K562 (cell line): ENCODE results near the gene ZSWIM6. TPM values are rescaled to one million over a fixed set of nuclear protein-coding genes. Genes with fewer than 3 reads are reported as not detected.

Experiments
- ATAC-seq: fragments of 200-7000 bp; cut with Tn5 transposase; 3 replicates; pipeline ENCODE4 v1.9.1; 2020; ENCODE audit warnings: moderate library complexity
- BruUV-seq: library from RNA; stranded (reverse); fragments of 400-500 nt; replicated peaks from 2 replicates; lab custom pipeline; 2021; lab: Mats Ljungman, UMichigan
- CTCF ChIA-PET: fragments of 300-600 bp; formaldehyde crosslinking; extraction: SDS; loops from one replicate; lab custom pipeline; 2021; ENCODE audit warnings: low intra/inter-chr PET ratio; lab: Yijun Ruan, JAX
- POLR2A ChIA-PET: fragments of 300-600, 350-650 bp; sonication (Branson Sonifier 250); formaldehyde crosslinking; extraction: SDS; loops from one replicate; lab custom pipeline; 2021; ENCODE audit warnings: antibody characterized with exemption, inconsistent platforms; lab: Yijun Ruan, JAX
- DNase-seq, 4 experiments: peaks; one replicate each; pipeline versions ENCODE4 v3.0.0 to v3.0.0-alpha.2; 2011 to 2018; ENCODE audit warnings: low spot score in 3 of 4, mixed read lengths in 3 of 4; ENCODE audit errors: extremely low read depth in 1 of 4
- FAIRE-seq: peaks from 2 replicates; lab custom pipeline; 2011; peaks lifted over from hg19 to GRCh38; lab: Jason Lieb, UNC
- H2AFZ ChIP-seq: 2 replicates; pipeline ENCODE4 v1.6.0; 2011; ENCODE audit warnings: low read depth, low read length, control low read depth, inconsistent platforms
- H3K27ac ChIP-seq: fragments of 200-600 bp; 3 replicates; pipeline ENCODE4 v1.8.0; 2011; ENCODE audit warnings: low read depth, mild to moderate bottlenecking, control low read depth, inconsistent platforms, low read length, moderate library complexity, mixed read lengths; ENCODE audit errors: extremely low read depth
- H3K27me3 ChIP-seq, 2 experiments: fragments of 300-600 bp in 1 of 2; 2 replicates in 1 of 2; 3 replicates in 1 of 2; pipeline versions ENCODE4 v1.6.0 to v1.8.0; 2011; ENCODE audit warnings: inconsistent platforms in 2 of 2, low read length in 2 of 2, mild to moderate bottlenecking in 1 of 2, mixed read lengths in 1 of 2, moderate library complexity in 1 of 2; ENCODE audit not compliant: control insufficient read depth in 2 of 2, insufficient read depth in 2 of 2
- H3K36me3 ChIP-seq: fragments of 300-600 bp; 3 replicates; pipeline ENCODE4 v1.8.0; 2011; ENCODE audit warnings: mild to moderate bottlenecking, low read length, inconsistent platforms; ENCODE audit not compliant: control insufficient read depth, insufficient read depth
- H3K4me1 ChIP-seq, 2 experiments: fragments of 200-600 bp in 1 of 2; replicated peaks in 1 of 2; 2 replicates in 1 of 2; 3 replicates in 1 of 2; pipeline versions ENCODE4 v1.5.1 to v1.8.0; 2011; ENCODE audit warnings: inconsistent platforms in 2 of 2, low read length in 2 of 2, mild to moderate bottlenecking in 1 of 2, mixed read lengths in 1 of 2, moderate library complexity in 1 of 2; ENCODE audit not compliant: control insufficient read depth in 2 of 2, insufficient read depth in 2 of 2
- H3K4me2 ChIP-seq: 2 replicates; pipeline ENCODE4 v1.6.1; 2011; ENCODE audit warnings: low read length, control low read depth, inconsistent platforms, mixed read lengths; ENCODE audit not compliant: insufficient read depth
- H3K4me3 ChIP-seq: fragments of 200-600 bp; sonication (generic), shearing (Covaris generic); 2 replicates; pipeline ENCODE4 v1.5.1; 2016; ENCODE audit warnings: control low read depth, inconsistent platforms
- H3K79me2 ChIP-seq: fragments of 200-600 bp; 3 replicates; pipeline ENCODE4 v1.8.0; 2011; ENCODE audit warnings: low read length, inconsistent platforms; ENCODE audit not compliant: control insufficient read depth, insufficient read depth
- H3K9ac ChIP-seq, 2 experiments: 2 replicates each; pipeline versions ENCODE4 v1.6.0 to v1.6.1; 2011; ENCODE audit warnings: low read depth in 2 of 2, low read length in 2 of 2, control low read depth in 1 of 2, inconsistent platforms in 1 of 2, mild to moderate bottlenecking in 1 of 2, mixed read lengths in 1 of 2; ENCODE audit not compliant: insufficient read depth in 1 of 2
- H3K9me1 ChIP-seq: one replicate; pipeline ENCODE4 v1.6.0; 2011; ENCODE audit warnings: inconsistent platforms, mild to moderate bottlenecking, low read length, moderate library complexity; ENCODE audit not compliant: control insufficient read depth, insufficient read depth
- H3K9me3 ChIP-seq: replicated peaks from 2 replicates; pipeline ENCODE4 v1.5.1; 2011; ENCODE audit warnings: low read depth, low read length, inconsistent platforms; ENCODE audit not compliant: control insufficient read depth, insufficient read depth
- H4K20me1 ChIP-seq: replicated peaks from 2 replicates; pipeline ENCODE4 v1.6.1; 2011; ENCODE audit warnings: low read length, inconsistent platforms, mixed read lengths; ENCODE audit not compliant: control insufficient read depth, insufficient read depth
- ASH1L ChIP-seq: fragments of 450-650 bp; IDR thresholded peaks from 2 replicates; pipeline ENCODE4 v1.6.1; 2018; ENCODE audit warnings: borderline replicate concordance, mild to moderate bottlenecking, low read depth; ENCODE audit not compliant: partially characterized antibody
- CBX8 ChIP-seq: fragments of 200-600 bp; sonication (generic); IDR thresholded peaks from 2 replicates; pipeline ENCODE4 v1.6.1; 2012; ENCODE audit warnings: borderline replicate concordance, mixed run types, low read depth, mild to moderate bottlenecking, moderate library complexity, mixed read lengths, low read length, control low read depth, inconsistent platforms; ENCODE audit not compliant: poor library complexity, severe bottlenecking; ENCODE audit errors: extremely low read depth
- CXXC5 ChIP-seq: fragments of 250-450 bp; sonication (Bioruptor Pico); IDR thresholded peaks from 2 replicates; pipeline ENCODE4 v1.8.0; 2022; ENCODE audit warnings: inconsistent platforms, mild to moderate bottlenecking, moderate library complexity
- HMG20A ChIP-seq: fragments of 450-650 bp; formaldehyde crosslinking; conservative IDR thresholded peaks from 2 replicates; pipeline ENCODE4 v1.4.0; 2020; ENCODE audit warnings: mild to moderate bottlenecking, mixed read lengths
- MAFK ChIP-seq: IDR thresholded peaks from 2 replicates; pipeline ENCODE4 v1.6.1; 2011; ENCODE audit warnings: low read length, improper control_type of control experiment
- NCOA6 ChIP-seq: fragments of 450-650 bp; IDR thresholded peaks from 2 replicates; pipeline ENCODE4 v1.6.1; 2017; ENCODE audit warnings: mild to moderate bottlenecking
- POU5F1 ChIP-seq: fragments of 150-350 bp; IDR thresholded peaks from 2 replicates; pipeline ENCODE4 v1.6.1; 2014; ENCODE audit warnings: borderline replicate concordance, low read length, low read depth, mild to moderate bottlenecking; ENCODE audit not compliant: partially characterized antibody
- TCFL5 ChIP-seq: fragments of 250-450 bp; sonication (Bioruptor Pico); conservative IDR thresholded peaks from 2 replicates; pipeline ENCODE4 v1.6.1; 2021; ENCODE audit warnings: mild to moderate bottlenecking, moderate library complexity, matching md5 sums
- ZNF668 ChIP-seq: fragments of 250-450 bp; sonication (Bioruptor Pico); IDR thresholded peaks from 2 replicates; pipeline ENCODE4 v1.8.0; 2022; ENCODE audit warnings: mild to moderate bottlenecking, inconsistent platforms
- WGBS: fragments of 100-300 bp; shearing (Covaris generic); methylation state at CpG from one replicate; pipeline ENCODE4 v1.1.6; 2016; ENCODE audit warnings: low coverage, mixed read lengths; ENCODE audit not compliant: insufficient coverage; ENCODE audit errors: missing lambda C conversion rate; 5-methylcytosine and 5-hydroxymethylcytosine counted together
- in situ Hi-C: fragments of 300-500 bp; cut with MboI; formaldehyde crosslinking; loops from 4 replicates; pipeline ENCODE4 v1.15.0; 2018; ENCODE audit warnings: inconsistent platforms, mixed read lengths
- intact Hi-C: fragments of 100-400 bp; cut with micrococcal nuclease; formaldehyde crosslinking; loops from 2 replicates; pipeline ENCODE4 v1.14.2; 2022
- polyA plus RNA-seq, 8 experiments: library from polyadenylated mRNA; depleted of rRNA in 4 of 8; stranded (reverse) in 5 of 8; unstranded in 3 of 8; fragments of >200 nt; fragmentation: Nextera tagmentation in 2 of 8; fragmentation: Illumina TruSeq in 1 of 8; extraction: Ambion mirVana in 2 of 8; extraction: Trizol in 1 of 8; gene quantifications; 2 replicates each; pipeline versions ENCODE4 v1.2.1 to v1.2.3, GENCODE V29; 2011 to 2014; ENCODE audit warnings: inconsistent platforms in 1 of 8, missing spikeins in 1 of 8
- total RNA-seq, 7 experiments: library from RNA; depleted of rRNA in 6 of 7; stranded (reverse); fragments of >200 nt in 6 of 7; fragmentation: Illumina TruSeq in 2 of 7; extraction: Trizol in 2 of 7; gene quantifications; 2 replicates each; pipeline versions ENCODE4 v1.2.1 to v1.2.3, GENCODE V29; 2011 to 2021; ENCODE audit warnings: low replicate concordance in 1 of 7
- TF ChIP-seq, protein P1 (sequence below): fragments of 250-450 bp; sonication (Bioruptor Pico); IDR thresholded peaks from 2 replicates; pipeline ENCODE4 v1.5.0; 2021

The ZSWIM6 gene
- total and polyA plus RNA-seq, 9 of the 15 experiments (the other 6 are each of a cell fraction or from before 2014, with no cell fraction given): 0.81 to 3.2 (median 2.0) TPM

- no peak for TF ChIP-seq TCFL5 (CRISPR knock-in tag)
- no peak for TF ChIP-seq ZNF668 (CRISPR knock-in tag)
- TF ChIP-seq ASH1L: no peak
- no peak for TF ChIP-seq MAFK
- no peak for TF ChIP-seq NCOA6
- no peak for TF ChIP-seq POU5F1
- no peak for TF ChIP-seq HMG20A (CRISPR knock-in tag)
- intact Hi-C loops (no loop called here), in situ Hi-C loops (no loop called here)
- Histone ChIP-seq H3K4me2 (no peak overlapping the region), H3K9me1 (no peaks in the 10 kb centered on the region), H3K36me3 (no peaks in the 10 kb centered on the region), H3K27ac (no peak overlapping the region), H3K9ac (no peak overlapping the region), H3K79me2 (no peaks in the 10 kb centered on the region), H3K27me3 (no peaks in the 10 kb centered on the region), H2AFZ (no peak overlapping the region), H3K9me3 (no peaks in the 10 kb centered on the region), H3K4me1 (no peaks in the 10 kb centered on the region), H3K4me3 (no peak overlapping the region), H4K20me1 (no peaks in the 10 kb centered on the region)
- no TSS peak for BruUV-seq
- no peak for FAIRE-seq
- WGBS: 9% methylated on average over 1 of the region's 1 CpG
- no peak for DNase-seq
- CTCF ChIA-PET: no interaction called here
- ATAC-seq: no peak
- POLR2A ChIA-PET: no interaction called here
Measured at GRCh38 chr5:61491861-61492260, 159.8 kb downstream of the ZSWIM6 start.

GRCh38 chr5:61493973-61494372, 161.9 kb downstream of the ZSWIM6 start:
- Histone ChIP-seq H3K27me3 (peaks cover 0 to 2% of the 10 kb centered on the region in 2 experiments; a peak in 1 of 5 replicates), H3K4me2 (no peak overlapping the region), H3K9ac (no peak overlapping the region), H3K36me3 (no peaks in the 10 kb centered on the region), H3K4me1 (no peaks in the 10 kb centered on the region), H3K27ac (no peak overlapping the region), H2AFZ (no peak overlapping the region), H3K79me2 (no peaks in the 10 kb centered on the region), H4K20me1 (no peaks in the 10 kb centered on the region), H3K9me1 (no peaks in the 10 kb centered on the region), H3K9me3 (no peaks in the 10 kb centered on the region), H3K4me3 (no peak overlapping the region)
- 25% methylated on average over 7 of the region's 7 CpGs for WGBS
- DNase-seq: no peak
- no TSS peak for BruUV-seq
- intact Hi-C loops (no loop called here), in situ Hi-C loops (no loop called here)
- ChIA-PET CTCF (no interaction called here), POLR2A (no interaction called here)
- ATAC-seq: no peak
- FAIRE-seq: no peak
- TF ChIP-seq, protein P1, sequence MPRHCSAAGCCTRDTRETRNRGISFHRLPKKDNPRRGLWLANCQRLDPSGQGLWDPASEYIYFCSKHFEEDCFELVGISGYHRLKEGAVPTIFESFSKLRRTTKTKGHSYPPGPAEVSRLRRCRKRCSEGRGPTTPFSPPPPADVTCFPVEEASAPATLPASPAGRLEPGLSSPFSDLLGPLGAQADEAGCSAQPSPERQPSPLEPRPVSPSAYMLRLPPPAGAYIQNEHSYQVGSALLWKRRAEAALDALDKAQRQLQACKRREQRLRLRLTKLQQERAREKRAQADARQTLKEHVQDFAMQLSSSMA (CRISPR knock-in tag): no peak
- TF ChIP-seq CBX8 (peak; percentile 47), CXXC5 (CRISPR knock-in tag) (no peak)
